HG02610 (cell line): Measurements from ENCODE around the gene RGSL1.

Source experiments
- ATAC-seq: cut with Tn5 transposase; IDR thresholded peaks from one replicate; pipeline ENCODE4 v1.9.1; 2021; ENCODE audit warnings: mild to moderate bottlenecking, moderate library complexity; ENCODE audit not compliant: unreplicated experiment

RGSL1 gene

DNA sequence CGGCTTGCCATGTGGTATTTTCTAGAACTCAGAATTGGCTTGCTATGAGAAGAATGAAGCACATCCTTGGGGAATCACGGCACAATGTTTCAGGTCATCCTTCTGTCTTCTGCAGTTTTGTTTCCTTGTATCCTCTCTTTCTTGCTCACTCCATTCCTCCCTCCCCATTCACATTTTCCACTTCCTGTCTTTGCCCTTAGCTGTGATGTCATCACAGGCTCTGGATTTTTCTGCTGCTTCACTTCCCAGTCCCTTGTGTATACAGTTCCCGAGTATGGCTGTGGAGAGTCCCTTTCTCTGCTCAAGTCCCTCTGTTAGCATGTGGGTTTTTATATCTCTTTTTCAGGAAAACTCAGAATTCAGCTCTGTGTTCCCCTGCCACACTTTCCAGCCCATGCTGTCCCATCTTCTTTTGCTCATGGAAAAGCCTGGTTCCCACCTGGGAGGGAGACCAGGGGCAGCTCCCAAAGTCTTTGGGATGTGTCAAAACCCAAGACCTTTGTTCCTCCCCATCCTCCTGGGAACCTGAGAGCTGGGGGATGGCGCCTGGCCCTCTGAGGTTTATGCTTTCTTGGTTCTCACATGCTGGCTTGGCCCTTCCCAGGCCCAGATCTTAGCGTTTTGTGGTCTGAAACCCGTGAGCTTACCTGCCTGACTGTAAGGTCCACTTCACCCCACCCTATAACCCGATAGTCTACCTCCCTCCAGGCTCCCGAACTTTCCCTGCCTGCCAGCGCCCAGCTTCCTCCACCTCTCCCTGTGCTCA lies 159.1 kb downstream of the RGSL1 start:
- no peak for ATAC-seq
